Skeletal muscle tissue (tissue), 4 donors: ENCODE measurements around the gene JAKMIP1. TPM values are rescaled to one million over a fixed set of nuclear protein-coding genes. Genes with fewer than 3 reads are reported as not detected.
A peak's percentile ranks its signal among the peaks of the same experiment; 100 is the strongest.

Experiments
- H3K27ac ChIP-seq: one replicate; pipeline ENCODE4 v1.7.0; 2013; ENCODE audit warnings: mild to moderate bottlenecking, low read depth, low read length, inconsistent platforms
- H3K27me3 ChIP-seq, 3 donors: one replicate each; pipeline ENCODE4 v1.7.0; 2013; ENCODE audit warnings: low read length in 3 of 3; ENCODE audit not compliant: control insufficient read depth in 3 of 3, insufficient read depth in 3 of 3
- H3K36me3 ChIP-seq, 3 donors: one replicate each; pipeline ENCODE4 v1.7.0; 2013; ENCODE audit warnings: low read length in 3 of 3; ENCODE audit not compliant: control insufficient read depth in 3 of 3, insufficient read depth in 3 of 3
- H3K4me1 ChIP-seq, 3 donors: one replicate each; pipeline ENCODE4 v1.7.0; 2013; ENCODE audit warnings: low read length in 3 of 3, mild to moderate bottlenecking in 3 of 3; ENCODE audit not compliant: control insufficient read depth in 3 of 3, insufficient read depth in 3 of 3
- H3K4me3 ChIP-seq, 3 donors: one replicate each; pipeline ENCODE4 v1.7.0; 2013; ENCODE audit warnings: low read length in 3 of 3
- H3K9ac ChIP-seq, 3 donors: one replicate each; pipeline ENCODE4 v1.7.0; 2013; ENCODE audit warnings: low read length in 3 of 3, mild to moderate bottlenecking in 3 of 3, moderate library complexity in 2 of 3, low read depth in 1 of 3
- H3K9me3 ChIP-seq, 3 donors: one replicate each; pipeline ENCODE4 v1.7.0; 2013; ENCODE audit warnings: low read length in 3 of 3; ENCODE audit not compliant: control insufficient read depth in 3 of 3
- total RNA-seq: library from RNA; depleted of rRNA; stranded (reverse); fragments of >200 nt; gene quantifications from one replicate; pipeline ENCODE4 v1.2.3, GENCODE V29; 2014
- donor health status: Osteomylitis.

The JAKMIP1 gene
- total RNA-seq, 1 donor from 2014 or later: not detected

DNA sequence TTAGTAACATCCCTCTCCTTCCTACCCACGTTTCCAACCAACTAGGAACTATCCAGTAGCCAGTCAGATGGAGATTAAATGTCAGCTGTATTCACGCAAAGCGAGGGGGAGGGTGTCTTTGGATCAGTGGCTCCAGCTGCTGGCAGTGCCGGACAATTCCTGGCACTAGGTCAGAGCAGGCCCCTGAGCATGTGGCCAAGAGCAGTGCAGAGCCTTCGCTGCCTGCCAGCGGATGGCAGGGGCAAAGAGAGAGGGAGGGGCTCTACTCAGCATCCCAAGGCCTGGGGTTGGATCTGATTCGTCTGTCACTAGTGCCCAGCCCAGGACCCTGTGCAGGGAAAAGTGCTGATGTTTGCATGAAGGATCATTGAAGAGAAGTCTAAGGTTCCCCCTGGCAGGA is 28.7 kb upstream of the JAKMIP1 start:
- Histone ChIP-seq H3K4me1 (no peaks in the 10 kb centered on the region), H3K27me3 (peaks cover 19 to 40% (median 26%) of the 10 kb centered on the region in 3 donors), H3K36me3 (no peaks in the 10 kb centered on the region), H3K27ac (no peak overlapping the region), H3K9me3 (no peaks in the 10 kb centered on the region), H3K9ac (no peak overlapping the region), H3K4me3 (no peak overlapping the region)

DNA sequence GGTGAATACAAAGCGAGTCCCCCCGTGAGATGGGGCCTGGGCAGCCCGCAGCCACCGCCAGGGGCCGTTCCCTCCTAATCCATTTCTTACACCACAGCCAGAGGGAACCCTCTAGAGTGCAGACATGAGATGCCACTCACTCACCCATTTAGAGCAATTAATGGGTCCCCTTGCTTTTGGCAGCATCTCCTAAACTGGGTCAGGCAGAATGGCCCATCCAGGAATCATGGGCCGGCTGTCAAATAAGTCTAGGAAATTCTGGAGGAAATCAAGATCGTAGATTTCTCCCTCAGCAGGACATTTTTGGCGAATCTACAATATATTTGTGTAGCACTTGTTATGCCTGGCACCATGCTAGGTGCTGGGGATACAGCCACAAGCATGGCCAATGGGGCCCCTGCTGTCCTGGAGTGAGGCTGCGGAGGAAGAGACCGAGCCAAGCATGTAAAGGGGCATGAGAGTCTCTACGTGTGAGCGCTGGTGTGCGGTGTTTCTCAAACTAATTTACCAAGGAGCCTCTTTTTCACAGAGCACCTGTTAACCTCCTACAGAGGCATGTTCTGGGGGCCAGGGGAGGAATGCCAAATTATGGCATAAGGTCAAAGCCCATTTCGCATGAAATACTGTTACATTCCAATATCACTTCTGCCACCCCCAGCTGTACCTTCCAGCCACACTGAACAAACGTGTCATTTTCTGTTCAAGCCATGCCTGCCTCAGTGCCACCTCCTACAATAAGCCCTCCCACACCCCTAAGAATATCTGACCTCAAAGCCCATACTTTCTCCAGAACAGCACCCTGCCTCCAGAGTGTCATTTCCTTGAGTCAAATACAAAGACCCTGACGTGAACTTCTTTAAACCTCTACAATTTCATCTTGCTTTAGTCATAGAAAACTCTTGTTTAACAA is 28.1 kb upstream of the JAKMIP1 start:
- no peak overlapping the region for H3K4me3 ChIP-seq
- no peak overlapping the region for H3K9ac ChIP-seq
- H3K9me3 ChIP-seq: no peaks in the 10 kb centered on the region
- peaks cover 19 to 40% (median 27%) of the 10 kb centered on the region in 3 donors for H3K27me3 ChIP-seq
- H3K36me3 ChIP-seq: no peaks in the 10 kb centered on the region
- no peak overlapping the region for H3K27ac ChIP-seq
- H3K4me1 ChIP-seq: no peaks in the 10 kb centered on the region

DNA sequence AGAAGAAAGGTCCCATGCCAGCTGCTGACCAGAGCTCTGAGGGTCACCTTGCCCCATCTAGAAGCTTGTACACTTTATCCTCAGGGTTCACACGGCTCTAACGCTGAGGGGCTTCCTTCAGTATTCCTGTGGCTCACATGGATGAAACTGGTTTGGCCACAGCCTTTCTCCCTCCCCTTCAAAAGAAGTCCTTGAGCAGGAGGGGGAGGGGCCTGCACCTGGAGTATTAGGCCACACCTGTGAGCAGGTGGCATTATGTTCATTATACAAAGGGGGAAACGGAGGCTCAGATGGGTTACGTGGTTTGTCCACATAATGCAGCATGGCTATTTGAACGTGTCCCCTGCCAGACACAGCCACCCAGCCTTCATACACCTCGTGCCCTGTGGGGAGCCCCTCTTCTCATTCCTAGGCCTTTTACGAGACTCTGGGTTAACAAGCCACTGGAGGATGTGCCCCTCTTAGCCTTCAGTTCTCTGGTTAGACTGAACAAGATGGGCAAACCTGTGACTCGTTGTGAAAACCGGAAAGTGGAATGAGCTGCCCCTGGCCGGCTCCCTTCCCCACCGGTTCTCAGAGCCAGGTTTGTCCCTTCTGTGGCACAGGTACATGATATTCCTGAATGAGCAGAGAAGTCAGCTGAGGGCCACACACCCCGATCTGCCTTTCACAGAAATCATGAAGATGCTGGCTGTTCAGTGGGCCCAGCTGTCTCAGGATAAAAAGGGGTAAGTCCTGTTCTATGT is 27.2 kb upstream of the JAKMIP1 start:
- H3K9me3 ChIP-seq: no peaks in the 10 kb centered on the region
- H3K27me3 ChIP-seq: peaks cover 23 to 44% (median 31%) of the 10 kb centered on the region in 3 donors
- no peak overlapping the region for H3K4me3 ChIP-seq
- no peaks in the 10 kb centered on the region for H3K4me1 ChIP-seq
- H3K36me3 ChIP-seq: no peaks in the 10 kb centered on the region
- no peak overlapping the region for H3K27ac ChIP-seq
- no peak overlapping the region for H3K9ac ChIP-seq

DNA sequence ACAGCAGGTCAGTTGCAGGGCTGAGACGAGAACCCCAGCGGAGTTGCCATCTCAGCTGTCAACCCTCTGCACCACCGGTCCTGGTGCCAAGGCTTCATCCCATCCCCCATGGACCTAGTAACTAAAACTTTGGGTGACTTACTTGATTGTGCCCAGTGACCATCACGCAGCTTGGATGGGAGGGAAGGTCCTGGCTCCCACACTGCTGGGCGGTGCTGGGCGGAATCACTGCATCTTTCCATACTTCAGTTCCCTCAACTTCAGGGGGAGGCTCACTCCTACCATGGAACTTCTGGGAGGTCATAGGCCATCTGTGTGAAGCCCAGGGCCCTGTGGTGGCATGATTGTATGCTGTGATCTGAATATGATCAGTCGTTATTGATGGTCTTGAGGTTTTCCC is 26.2 kb upstream of the JAKMIP1 start:
- Histone ChIP-seq H3K4me1 (no peaks in the 10 kb centered on the region), H3K27me3 (peaks cover 32 to 51% (median 39%) of the 10 kb centered on the region in 3 donors), H3K9ac (no peak overlapping the region), H3K27ac (no peak overlapping the region), H3K36me3 (no peaks in the 10 kb centered on the region), H3K4me3 (no peak overlapping the region), H3K9me3 (peaks cover 0 to 3% (median 2%) of the 10 kb centered on the region in 3 donors)

DNA sequence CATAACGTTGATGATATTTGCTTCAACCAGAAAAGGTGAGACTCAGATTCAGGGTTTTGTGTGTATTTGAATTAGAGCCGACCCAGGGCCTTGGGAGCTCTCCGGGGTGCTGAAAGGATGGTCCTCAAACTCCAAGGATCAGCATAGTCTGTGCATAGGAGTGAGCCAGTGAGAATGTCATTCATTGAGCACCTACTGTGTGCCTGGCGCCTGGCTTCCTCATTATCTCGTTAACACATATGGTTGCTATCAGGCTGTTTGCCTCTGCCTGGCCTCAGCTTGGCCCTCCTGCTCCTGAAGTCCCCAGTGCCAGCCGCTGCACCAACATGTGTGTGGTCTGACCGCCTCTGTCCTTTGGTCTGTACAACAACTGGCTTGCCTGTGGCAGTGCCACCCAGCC is 25.1 kb upstream of the JAKMIP1 start:
- peaks cover 0 to 3% (median 0%) of the 10 kb centered on the region in 3 donors for H3K4me1 ChIP-seq
- peaks cover 0 to 3% (median 2%) of the 10 kb centered on the region in 3 donors for H3K9me3 ChIP-seq
- no peak overlapping the region for H3K27ac ChIP-seq
- no peak overlapping the region for H3K9ac ChIP-seq
- no peak overlapping the region for H3K4me3 ChIP-seq
- H3K36me3 ChIP-seq: no peaks in the 10 kb centered on the region
- peaks cover 42 to 62% (median 49%) of the 10 kb centered on the region in 3 donors for H3K27me3 ChIP-seq

DNA sequence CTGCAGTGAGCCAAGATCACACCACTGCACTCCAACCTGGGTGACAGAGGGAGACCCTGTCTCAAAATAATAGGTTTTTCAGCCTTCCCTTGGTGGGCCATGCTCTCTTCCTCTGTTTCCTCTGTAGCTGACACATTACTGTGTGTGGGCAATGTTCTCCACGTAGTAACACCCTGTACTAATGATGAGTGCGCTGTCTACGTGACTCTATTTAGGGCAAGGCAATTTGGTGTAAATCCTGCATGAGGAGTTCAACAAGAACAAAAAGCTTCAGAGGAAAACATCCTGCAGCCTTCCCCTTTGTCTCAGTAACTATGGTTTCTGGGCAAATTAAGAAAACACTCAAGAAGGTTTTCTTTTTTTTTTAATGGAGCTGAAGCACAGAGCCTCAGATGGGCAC is 24.4 kb upstream of the JAKMIP1 start:
- Histone ChIP-seq H3K27ac (no peak overlapping the region), H3K9ac (no peak overlapping the region), H3K27me3 (peaks cover 45 to 62% (median 52%) of the 10 kb centered on the region in 3 donors), H3K4me1 (peaks cover 0 to 3% (median 0%) of the 10 kb centered on the region in 3 donors), H3K9me3 (peaks cover 0 to 3% (median 2%) of the 10 kb centered on the region in 3 donors), H3K4me3 (no peak overlapping the region), H3K36me3 (no peaks in the 10 kb centered on the region)

DNA sequence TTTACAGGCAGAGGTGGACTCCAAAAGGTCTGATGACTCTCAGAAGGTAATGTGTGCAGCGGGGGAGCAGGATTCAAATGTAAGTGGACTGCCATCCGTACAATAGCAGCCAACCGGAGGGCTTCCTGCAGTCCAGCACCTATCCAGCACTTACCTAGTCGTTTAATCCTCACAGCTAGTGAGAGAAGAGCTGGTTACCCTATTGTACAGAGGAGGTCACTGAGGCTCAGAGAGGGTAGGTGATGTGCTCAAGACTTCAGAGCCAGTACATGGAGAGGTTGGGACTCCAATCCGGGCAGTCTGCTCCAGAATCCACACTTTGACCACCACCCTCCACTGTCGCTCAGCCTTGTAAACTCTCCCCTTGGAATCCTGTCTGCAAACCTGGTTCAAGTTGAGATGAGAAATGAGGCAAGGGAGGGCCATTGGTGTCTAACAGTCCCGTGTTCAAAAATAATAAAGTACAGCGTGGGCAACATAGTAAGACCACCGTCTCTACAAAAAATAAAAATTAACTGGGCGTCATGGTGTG is 22.5 kb upstream of the JAKMIP1 start:
- Histone ChIP-seq H3K27ac (no peak overlapping the region), H3K36me3 (no peaks in the 10 kb centered on the region), H3K27me3 (peaks cover 42 to 48% (median 47%) of the 10 kb centered on the region in 3 donors), H3K4me1 (peaks cover 0 to 3% (median 2%) of the 10 kb centered on the region in 3 donors), H3K9ac (no peak overlapping the region), H3K4me3 (no peak overlapping the region), H3K9me3 (peaks cover 0 to 3% (median 2%) of the 10 kb centered on the region in 3 donors)

DNA sequence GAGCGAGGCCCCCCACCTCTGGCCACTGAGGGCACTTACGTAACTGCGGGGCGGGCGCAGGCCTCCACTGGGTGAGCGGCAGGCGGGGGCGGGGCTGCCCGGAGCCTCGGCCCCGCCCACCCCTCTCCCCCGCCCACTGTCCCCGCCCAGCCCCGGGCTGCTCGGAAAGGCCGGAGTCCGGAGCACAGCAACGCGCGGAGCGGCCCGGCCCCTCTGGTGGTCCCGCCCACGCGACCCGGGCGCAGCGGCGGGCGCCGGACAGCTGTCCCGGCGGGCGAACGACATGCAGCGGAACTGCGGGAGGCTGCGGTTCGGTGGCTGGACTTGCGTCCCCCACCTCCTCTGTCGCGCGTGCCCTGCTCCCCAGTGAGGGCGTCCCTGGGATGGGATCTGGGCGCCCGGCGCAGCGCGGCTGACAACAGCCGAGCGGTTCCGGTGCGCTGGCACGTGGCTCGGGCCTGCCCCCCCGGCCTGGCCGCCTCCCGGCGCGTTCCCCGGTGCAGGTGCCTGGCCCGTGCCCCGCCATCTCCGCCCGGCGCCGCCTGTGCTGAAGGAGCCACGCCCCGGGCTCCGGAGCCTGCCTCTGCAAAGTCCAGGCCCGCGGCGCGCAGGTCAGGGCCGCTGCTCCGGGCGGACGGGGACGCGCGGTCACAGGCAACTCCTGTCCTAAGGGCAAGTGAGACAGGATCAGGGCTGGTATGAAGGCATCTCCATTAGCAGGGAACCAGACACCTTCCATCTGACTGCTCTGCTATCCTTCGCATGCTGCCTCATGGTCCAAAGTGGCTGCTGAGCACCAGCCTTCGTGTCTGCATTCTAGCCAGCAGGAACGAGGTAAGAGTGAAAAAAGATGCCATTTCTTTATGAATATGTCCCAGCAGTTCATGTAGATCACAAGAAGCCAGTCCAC is 21.8 kb upstream of the JAKMIP1 start:
- peaks cover 0 to 3% (median 2%) of the 10 kb centered on the region in 3 donors for H3K9me3 ChIP-seq
- peaks cover 0 to 3% (median 2%) of the 10 kb centered on the region in 3 donors for H3K4me1 ChIP-seq
- no peaks in the 10 kb centered on the region for H3K36me3 ChIP-seq
- H3K9ac ChIP-seq: no peak overlapping the region
- H3K27me3 ChIP-seq: peaks cover 42 to 43% (median 42%) of the 10 kb centered on the region in 3 donors
- H3K27ac ChIP-seq: no peak overlapping the region
- H3K4me3 ChIP-seq: peak overlapping the region; percentile 33 to 43 (median 41)

DNA sequence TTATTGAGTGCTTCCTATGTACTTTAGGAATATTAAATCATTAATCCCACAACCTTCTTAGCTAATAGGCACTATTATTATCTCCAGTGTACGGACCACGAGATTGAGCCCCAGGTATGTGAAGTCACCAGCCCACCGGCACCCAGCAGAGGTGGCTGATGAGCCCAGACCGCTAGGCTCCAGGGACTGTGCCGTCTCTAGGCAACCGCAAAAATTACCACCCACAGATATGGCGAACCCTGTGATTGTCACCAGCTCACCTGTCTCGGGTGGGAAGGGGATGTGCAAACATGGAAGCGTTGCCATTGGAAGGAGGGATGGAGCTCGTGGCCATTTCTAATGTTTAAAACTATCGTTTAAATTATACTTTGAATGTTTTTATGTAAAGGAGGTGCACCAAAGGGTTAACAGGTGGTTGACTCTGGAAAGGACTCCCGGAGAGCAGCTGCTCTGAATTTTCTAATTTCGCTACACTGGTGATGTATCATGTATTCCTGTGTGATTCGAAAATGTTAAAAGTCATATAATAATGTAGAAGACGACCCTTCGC is 21.0 kb upstream of the JAKMIP1 start:
- H3K27me3 ChIP-seq: peaks cover 35 to 40% (median 36%) of the 10 kb centered on the region in 3 donors

More for the DNA sequence above, 21.0 kb upstream of the JAKMIP1 start:
- Histone ChIP-seq H3K27ac (no peak overlapping the region), H3K4me1 (peaks cover 0 to 3% (median 2%) of the 10 kb centered on the region in 3 donors), H3K4me3 (peak overlapping the region; percentile 13 to 41 (median 33)), H3K36me3 (no peaks in the 10 kb centered on the region), H3K9me3 (peaks cover 0 to 3% (median 2%) of the 10 kb centered on the region in 3 donors), H3K9ac (no peak overlapping the region)
